Neural progenitor cell (in vitro differentiated cells): ENCODE data around the gene ACBD6.

Experiments used
- EZH2 ChIP-seq: fragments of 200-600 bp; sonication (generic); IDR thresholded peaks from 2 replicates; pipeline ENCODE4 v1.6.1; 2017; ENCODE audit warnings: antibody characterized with exemption, mild to moderate bottlenecking, moderate library complexity
- EZH2phosphoT487 ChIP-seq: fragments of 200-600 bp; sonication (generic); IDR thresholded peaks from 2 replicates; pipeline ENCODE4 v1.6.1; 2017; ENCODE audit warnings: antibody characterized with exemption
- TF ChIP-seq, protein P1 (sequence below): fragments of 200-600 bp; sonication (generic); IDR thresholded peaks from 2 replicates; pipeline ENCODE4 v1.5.1; 2017; ENCODE audit warnings: antibody characterized with exemption, mild to moderate bottlenecking

DNA sequence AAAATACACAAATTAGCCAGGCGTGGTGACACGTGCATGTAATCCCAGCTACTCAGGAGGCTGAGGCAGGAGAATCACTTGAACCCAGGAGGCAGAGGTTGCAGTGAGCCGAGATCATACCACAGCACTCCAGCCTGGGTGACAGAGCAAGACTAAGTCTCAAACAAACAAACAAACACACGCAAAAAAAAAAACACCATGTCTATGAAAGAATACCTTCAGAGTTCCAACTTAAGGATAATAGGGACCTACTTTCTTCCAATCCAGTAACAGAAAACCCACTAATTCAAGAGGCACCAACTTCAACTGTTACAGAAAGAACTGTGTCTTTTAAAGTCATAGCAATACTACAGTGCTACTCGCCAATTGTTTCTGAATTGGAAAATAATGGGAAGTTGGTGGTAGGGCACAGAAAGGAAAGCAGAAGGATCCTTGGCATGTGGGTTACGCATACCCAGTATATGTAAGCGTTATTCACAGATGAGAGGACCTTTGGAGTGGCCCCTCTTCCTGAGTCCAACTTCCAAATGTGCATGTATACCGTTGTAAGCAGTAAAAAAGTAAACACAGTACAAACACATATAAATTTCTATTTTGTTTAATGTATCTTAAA is 87.0 kb downstream of the ACBD6 start:
- TF ChIP-seq, protein P1, sequence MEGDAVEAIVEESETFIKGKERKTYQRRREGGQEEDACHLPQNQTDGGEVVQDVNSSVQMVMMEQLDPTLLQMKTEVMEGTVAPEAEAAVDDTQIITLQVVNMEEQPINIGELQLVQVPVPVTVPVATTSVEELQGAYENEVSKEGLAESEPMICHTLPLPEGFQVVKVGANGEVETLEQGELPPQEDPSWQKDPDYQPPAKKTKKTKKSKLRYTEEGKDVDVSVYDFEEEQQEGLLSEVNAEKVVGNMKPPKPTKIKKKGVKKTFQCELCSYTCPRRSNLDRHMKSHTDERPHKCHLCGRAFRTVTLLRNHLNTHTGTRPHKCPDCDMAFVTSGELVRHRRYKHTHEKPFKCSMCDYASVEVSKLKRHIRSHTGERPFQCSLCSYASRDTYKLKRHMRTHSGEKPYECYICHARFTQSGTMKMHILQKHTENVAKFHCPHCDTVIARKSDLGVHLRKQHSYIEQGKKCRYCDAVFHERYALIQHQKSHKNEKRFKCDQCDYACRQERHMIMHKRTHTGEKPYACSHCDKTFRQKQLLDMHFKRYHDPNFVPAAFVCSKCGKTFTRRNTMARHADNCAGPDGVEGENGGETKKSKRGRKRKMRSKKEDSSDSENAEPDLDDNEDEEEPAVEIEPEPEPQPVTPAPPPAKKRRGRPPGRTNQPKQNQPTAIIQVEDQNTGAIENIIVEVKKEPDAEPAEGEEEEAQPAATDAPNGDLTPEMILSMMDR = no peak
- no peak for TF ChIP-seq EZH2phosphoT487
- TF ChIP-seq EZH2 = no peak
